Astrocyte (in vitro differentiated cells and primary cell): ENCODE measurements around the gene CIC. TPM values are rescaled to one million over a fixed set of nuclear protein-coding genes. Genes with fewer than 3 reads are reported as not detected.

Experiments used
- DNase-seq: peaks from one replicate; pipeline ENCODE4 v3.0.0-alpha.2; 2010; ENCODE audit warnings: low read depth
- FAIRE-seq: peaks from 2 replicates; lab custom pipeline; 2011; peaks lifted over from hg19 to GRCh38; lab: Jason Lieb, UNC
- H2AFZ ChIP-seq: 2 replicates; pipeline ENCODE4 v1.6.0; 2012; ENCODE audit warnings: low read depth, low read length, inconsistent platforms
- H3K27ac ChIP-seq: 2 replicates; pipeline ENCODE4 v1.5.1; 2011; ENCODE audit warnings: low read depth, low read length, inconsistent platforms
- H3K27me3 ChIP-seq: 2 replicates; pipeline ENCODE4 v1.6.0; 2011; ENCODE audit warnings: low read length, inconsistent platforms; ENCODE audit not compliant: insufficient read depth
- H3K36me3 ChIP-seq: 2 replicates; pipeline ENCODE4 v1.5.1; 2011; ENCODE audit warnings: low read length, inconsistent platforms; ENCODE audit not compliant: insufficient read depth
- H3K4me1 ChIP-seq: 2 replicates; pipeline ENCODE4 v1.5.1; 2011; ENCODE audit warnings: low read length, inconsistent platforms; ENCODE audit not compliant: insufficient read depth
- H3K4me2 ChIP-seq: 2 replicates; pipeline ENCODE4 v1.6.0; 2012; ENCODE audit warnings: low read length, inconsistent platforms
- H3K4me3 ChIP-seq: 2 replicates; pipeline ENCODE4 v1.5.1; 2011; ENCODE audit warnings: low read depth, mild to moderate bottlenecking, low read length, inconsistent platforms; ENCODE audit not compliant: insufficient read depth
- H3K79me2 ChIP-seq: 2 replicates; pipeline ENCODE4 v1.6.0; 2012; ENCODE audit warnings: mild to moderate bottlenecking, low read length, inconsistent platforms; ENCODE audit not compliant: insufficient read depth
- H3K9ac ChIP-seq: 2 replicates; pipeline ENCODE4 v1.6.0; 2012; ENCODE audit warnings: mild to moderate bottlenecking, low read length, inconsistent platforms
- H3K9me3 ChIP-seq: 2 replicates; pipeline ENCODE4 v1.5.1; 2012; ENCODE audit warnings: low read depth, mild to moderate bottlenecking, low read length, inconsistent platforms; ENCODE audit not compliant: insufficient read depth
- H4K20me1 ChIP-seq: 2 replicates; pipeline ENCODE4 v1.6.0; 2012; ENCODE audit warnings: low read length, inconsistent platforms; ENCODE audit not compliant: insufficient read depth
- H3K27ac Mint-ChIP-seq: one replicate; pipeline ENCODE4 v1.8.0; 2021; ENCODE audit warnings: mild to moderate bottlenecking, mixed read lengths; ENCODE audit not compliant: unreplicated experiment
- H3K27me3 Mint-ChIP-seq: one replicate; pipeline ENCODE4 v1.8.0; 2021; ENCODE audit warnings: low read depth, mixed read lengths; ENCODE audit not compliant: unreplicated experiment
- H3K36me3 Mint-ChIP-seq: one replicate; pipeline ENCODE4 v1.8.0; 2021; ENCODE audit warnings: low read depth, mixed read lengths; ENCODE audit not compliant: unreplicated experiment
- H3K4me1 Mint-ChIP-seq: one replicate; pipeline ENCODE4 v1.8.0; 2021; ENCODE audit warnings: low read depth, mixed read lengths; ENCODE audit not compliant: unreplicated experiment
- H3K4me3 Mint-ChIP-seq: one replicate; pipeline ENCODE4 v1.8.0; 2021; ENCODE audit warnings: mild to moderate bottlenecking, moderate library complexity, mixed read lengths; ENCODE audit not compliant: unreplicated experiment
- H3K9me3 Mint-ChIP-seq: one replicate; pipeline ENCODE4 v1.8.0; 2021; ENCODE audit warnings: mild to moderate bottlenecking, mixed read lengths; ENCODE audit not compliant: unreplicated experiment
- CTCF ChIP-seq: IDR thresholded peaks from 2 replicates; pipeline ENCODE4 v1.5.1; 2011; ENCODE audit warnings: low read depth, mild to moderate bottlenecking, inconsistent platforms, low read length, moderate library complexity; ENCODE audit not compliant: insufficient read depth
- EZH2 ChIP-seq: IDR thresholded peaks from 2 replicates; pipeline ENCODE4 v1.6.1; 2012; ENCODE audit warnings: mild to moderate bottlenecking, low read length, inconsistent platforms; ENCODE audit not compliant: insufficient read depth
- total RNA-seq: library from RNA; stranded (reverse); gene quantifications from 2 replicates; pipeline ENCODE4 v1.2.1, GENCODE V29; 2021

Gene CIC
- total RNA-seq, 1 donor from 2014 or later, result 78.5 TPM

- H3K9ac ChIP-seq, result peak overlapping the region; percentile 85
- peak overlapping the region; percentile 69 for H3K4me3 ChIP-seq
- no peaks in the 10 kb centered on the region for H3K36me3 ChIP-seq
- Mint-ChIP-seq H3K27me3 (peaks cover 26% of the 10 kb centered on the region), H3K27ac (peak overlapping the region; percentile 62), H3K36me3 (no peaks in the 10 kb centered on the region), H3K4me1 (peaks cover 19% of the 10 kb centered on the region), H3K4me3 (peak overlapping the region; percentile 89), H3K9me3 (peaks cover 2% of the 10 kb centered on the region)
- peaks cover 49% of the 10 kb centered on the region for H3K79me2 ChIP-seq
- H2AFZ ChIP-seq, result peak overlapping the region; percentile 76
- H3K9me3 ChIP-seq, result no peaks in the 10 kb centered on the region
- H3K27ac ChIP-seq, result peak overlapping the region; percentile 54
- FAIRE-seq (no peak), DNase-seq (no peak)
- peaks cover 23% of the 10 kb centered on the region for H3K27me3 ChIP-seq
- TF ChIP-seq EZH2, result no peak
- no peak for TF ChIP-seq CTCF
- H3K4me2 ChIP-seq, result peak overlapping the region; percentile 96
- peaks cover 46% of the 10 kb centered on the region for H4K20me1 ChIP-seq
- peaks cover 10% of the 10 kb centered on the region for H3K4me1 ChIP-seq
Observed at GRCh38 chr19:42325896-42326771, 57.1 kb downstream of the CIC start.

GRCh38 chr19:42326969-42327368, 57.9 kb downstream of the CIC start:
- H3K27me3 ChIP-seq, result peaks cover 18% of the 10 kb centered on the region
- H4K20me1 ChIP-seq, result peaks cover 48% of the 10 kb centered on the region
- Mint-ChIP-seq H3K27ac (no peak overlapping the region), H3K4me3 (peak overlapping the region; percentile 89), H3K27me3 (peaks cover 20% of the 10 kb centered on the region), H3K36me3 (no peaks in the 10 kb centered on the region), H3K4me1 (peaks cover 19% of the 10 kb centered on the region), H3K9me3 (peaks cover 2% of the 10 kb centered on the region)
- no peak overlapping the region for H3K9ac ChIP-seq
- no peaks in the 10 kb centered on the region for H3K36me3 ChIP-seq
- no peak for DNase-seq
- H2AFZ ChIP-seq, result no peak overlapping the region
- TF ChIP-seq CTCF (no peak), EZH2 (no peak)
- H3K4me1 ChIP-seq, result peaks cover 10% of the 10 kb centered on the region
- H3K4me3 ChIP-seq, result no peak overlapping the region
- H3K4me2 ChIP-seq, result peak overlapping the region; percentile 96
- no peaks in the 10 kb centered on the region for H3K9me3 ChIP-seq
- H3K79me2 ChIP-seq, result peaks cover 51% of the 10 kb centered on the region
- no peak for FAIRE-seq
- H3K27ac ChIP-seq, result no peak overlapping the region

- H3K4me3 ChIP-seq, result no peak overlapping the region
- H3K9ac ChIP-seq, result no peak overlapping the region
- peaks cover 19% of the 10 kb centered on the region for H3K4me1 Mint-ChIP-seq
- peaks cover 14% of the 10 kb centered on the region for H3K27me3 ChIP-seq
- DNase-seq, result no peak
- peaks cover 16% of the 10 kb centered on the region for H3K27me3 Mint-ChIP-seq
- no peaks in the 10 kb centered on the region for H3K9me3 ChIP-seq
- H3K4me2 ChIP-seq, result no peak overlapping the region
- TF ChIP-seq EZH2 (no peak), CTCF (no peak)
- peaks cover 10% of the 10 kb centered on the region for H3K4me1 ChIP-seq
- no peaks in the 10 kb centered on the region for H3K36me3 ChIP-seq
- H3K36me3 Mint-ChIP-seq, result no peaks in the 10 kb centered on the region
- peaks cover 2% of the 10 kb centered on the region for H3K9me3 Mint-ChIP-seq
- peaks cover 51% of the 10 kb centered on the region for H3K79me2 ChIP-seq
- H3K27ac ChIP-seq, result no peak overlapping the region
- peak overlapping the region; percentile 89 for H3K4me3 Mint-ChIP-seq
- H2AFZ ChIP-seq, result no peak overlapping the region
- no peak overlapping the region for H3K27ac Mint-ChIP-seq
- FAIRE-seq, result no peak
- peaks cover 48% of the 10 kb centered on the region for H4K20me1 ChIP-seq
Observed at GRCh38 chr19:42327381-42327780, 58.3 kb downstream of the CIC start.
